Natural killer cell treated with Interleukin-12 subunit alpha and Interleukin-12 subunit beta and Interleukin-15 and Interleukin-18, amount 100 ng/mL, for 72 hours (primary cell): ENCODE measurements around the gene CASD1. TPM values are rescaled to one million over a fixed set of nuclear protein-coding genes. Genes with fewer than 3 reads are reported as not detected.

Experiments
- ATAC-seq, 2 donors: fragments of 150-1000 bp; cut with Tn5 transposase in 1 of 2; sonication (Bioruptor Pico), chemical (Tn5 transposase) in 1 of 2; 2 replicates each; pipeline ENCODE4 v1.10.0; 2021
- DNase-seq: peaks from one replicate; pipeline ENCODE4 v3.0.0; 2022; ENCODE audit warnings: low spot score
- H3K27ac Mint-ChIP-seq, 2 donors: 1 replicate in 1 of 2; 2 replicates in 1 of 2; pipeline ENCODE4 v1.8.0; 2022; ENCODE audit warnings: mixed read lengths in 2 of 2, mild to moderate bottlenecking in 1 of 2, moderate library complexity in 1 of 2
- H3K27me3 Mint-ChIP-seq, 2 donors: 1 replicate in 1 of 2; 2 replicates in 1 of 2; pipeline ENCODE4 v1.8.0; 2022; ENCODE audit warnings: mixed read lengths in 2 of 2
- H3K36me3 Mint-ChIP-seq: one replicate; pipeline ENCODE4 v1.8.0; 2022; ENCODE audit warnings: mixed read lengths
- H3K4me1 Mint-ChIP-seq, 2 donors: 1 replicate in 1 of 2; 2 replicates in 1 of 2; pipeline ENCODE4 v1.8.0; 2022; ENCODE audit warnings: low read depth in 2 of 2, mixed read lengths in 2 of 2, mild to moderate bottlenecking in 1 of 2
- H3K4me3 Mint-ChIP-seq: one replicate; pipeline ENCODE4 v1.8.0; 2022; ENCODE audit warnings: mixed read lengths
- H3K9me3 Mint-ChIP-seq: 2 replicates; pipeline ENCODE4 v1.8.0; 2022; ENCODE audit warnings: mixed read lengths
- total RNA-seq, 2 donors: library from RNA; stranded (reverse); gene quantifications; one replicate each; pipeline ENCODE4 v1.2.3, GENCODE V29; 2022

CASD1 gene
- total RNA-seq, 2 donors from 2014 or later, result 12.3 to 28.9 TPM

- DNase-seq (no peak), ATAC-seq (no peak)
- Mint-ChIP-seq H3K4me1 (no peaks in the 10 kb centered on the region), H3K4me3 (no peak overlapping the region), H3K27ac (no peak overlapping the region), H3K9me3 (no peaks in the 10 kb centered on the region), H3K36me3 (no peaks in the 10 kb centered on the region), H3K27me3 (peaks cover 17 to 35% of the 10 kb centered on the region in 2 donors)
These were observed 10.7 kb upstream of the CASD1 start for GRCh38 chr7:94498918-94499317.

GRCh38 chr7:94507462-94507861 lies 2.1 kb upstream of the CASD1 start:
- H3K36me3 Mint-ChIP-seq, result no peaks in the 10 kb centered on the region
- peaks cover 0 to 5% of the 10 kb centered on the region in 2 donors for H3K27me3 Mint-ChIP-seq
- no peak for DNase-seq
- ATAC-seq, result no peak
- H3K9me3 Mint-ChIP-seq, result no peaks in the 10 kb centered on the region
- H3K4me1 Mint-ChIP-seq, result peaks cover 16 to 20% of the 10 kb centered on the region in 2 donors
- H3K4me3 Mint-ChIP-seq, result no peak overlapping the region
- no peak overlapping the region for H3K27ac Mint-ChIP-seq

- Mint-ChIP-seq H3K27ac (peak overlapping the region in 1 of 2 donors; percentile 79), H3K4me1 (peaks cover 20 to 24% of the 10 kb centered on the region in 2 donors), H3K4me3 (no peak overlapping the region), H3K36me3 (no peaks in the 10 kb centered on the region), H3K27me3 (peaks cover 0 to 5% of the 10 kb centered on the region in 2 donors), H3K9me3 (no peaks in the 10 kb centered on the region)
- DNase-seq (no peak), ATAC-seq (no peak)
These were observed 1.6 kb upstream of the CASD1 start for GRCh38 chr7:94507962-94508361.

GRCh38 chr7:94509887-94510581 lies 425 bp downstream of the CASD1 start:
- ATAC-seq (peak; percentile 87), DNase-seq (peak; percentile 83)
- H3K36me3 Mint-ChIP-seq, result no peaks in the 10 kb centered on the region
- no peaks in the 10 kb centered on the region for H3K27me3 Mint-ChIP-seq
- H3K4me1 Mint-ChIP-seq, result peaks cover 24 to 29% of the 10 kb centered on the region in 2 donors
- H3K27ac Mint-ChIP-seq, result peak overlapping the region; percentile 49 to 90
- H3K4me3 Mint-ChIP-seq, result peak overlapping the region; percentile 84
- H3K9me3 Mint-ChIP-seq, result no peaks in the 10 kb centered on the region

GRCh38 chr7:94510582-94511496 lies 1.2 kb downstream of the CASD1 start:
- no peaks in the 10 kb centered on the region for H3K36me3 Mint-ChIP-seq
- no peak for DNase-seq
- H3K4me3 Mint-ChIP-seq, result peak overlapping the region; percentile 84
- H3K4me1 Mint-ChIP-seq, result peaks cover 28 to 35% of the 10 kb centered on the region in 2 donors
- peak overlapping the region; percentile 49 to 90 for H3K27ac Mint-ChIP-seq
- H3K9me3 Mint-ChIP-seq, result no peaks in the 10 kb centered on the region
- no peak for ATAC-seq
- no peaks in the 10 kb centered on the region for H3K27me3 Mint-ChIP-seq

- Mint-ChIP-seq H3K9me3 (no peaks in the 10 kb centered on the region), H3K27me3 (no peaks in the 10 kb centered on the region), H3K4me3 (peak overlapping the region; percentile 84), H3K27ac (peak overlapping the region; percentile 49 to 90), H3K36me3 (no peaks in the 10 kb centered on the region), H3K4me1 (peaks cover 32 to 39% of the 10 kb centered on the region in 2 donors)
- ATAC-seq, result no peak
- DNase-seq, result no peak
These were observed 2.1 kb downstream of the CASD1 start for GRCh38 chr7:94511718-94512117.

- no peak overlapping the region for H3K4me3 Mint-ChIP-seq
- ATAC-seq (no peak), DNase-seq (no peak)
- peaks cover 32 to 39% of the 10 kb centered on the region in 2 donors for H3K4me1 Mint-ChIP-seq
- no peaks in the 10 kb centered on the region for H3K9me3 Mint-ChIP-seq
- H3K27ac Mint-ChIP-seq, result peak overlapping the region; percentile 49 to 90
- H3K27me3 Mint-ChIP-seq, result no peaks in the 10 kb centered on the region
- H3K36me3 Mint-ChIP-seq, result peaks cover 6% of the 10 kb centered on the region
These were observed 3.3 kb downstream of the CASD1 start for GRCh38 chr7:94512735-94513564.

GRCh38 chr7:94513565-94513860 lies 3.9 kb downstream of the CASD1 start:
- no peak for DNase-seq
- peaks cover 30 to 39% of the 10 kb centered on the region in 2 donors for H3K4me1 Mint-ChIP-seq
- peaks cover 6% of the 10 kb centered on the region for H3K36me3 Mint-ChIP-seq
- H3K27me3 Mint-ChIP-seq, result no peaks in the 10 kb centered on the region
- H3K27ac Mint-ChIP-seq, result no peak overlapping the region
- H3K9me3 Mint-ChIP-seq, result no peaks in the 10 kb centered on the region
- H3K4me3 Mint-ChIP-seq, result no peak overlapping the region
- no peak for ATAC-seq

GRCh38 chr7:94514140-94514889 lies 4.7 kb downstream of the CASD1 start:
- Mint-ChIP-seq H3K27me3 (no peaks in the 10 kb centered on the region), H3K36me3 (peaks cover 6% of the 10 kb centered on the region), H3K9me3 (no peaks in the 10 kb centered on the region), H3K4me3 (no peak overlapping the region), H3K27ac (no peak overlapping the region), H3K4me1 (peaks cover 29 to 39% of the 10 kb centered on the region in 2 donors)
- no peak for ATAC-seq
- no peak for DNase-seq

GRCh38 chr7:94514917-94515316 lies 5.3 kb downstream of the CASD1 start:
- DNase-seq (no peak), ATAC-seq (no peak)
- H3K4me1 Mint-ChIP-seq, result peaks cover 29 to 39% of the 10 kb centered on the region in 2 donors
- H3K4me3 Mint-ChIP-seq, result no peak overlapping the region
- H3K27ac Mint-ChIP-seq, result no peak overlapping the region
- H3K36me3 Mint-ChIP-seq, result peaks cover 6% of the 10 kb centered on the region
- H3K9me3 Mint-ChIP-seq, result no peaks in the 10 kb centered on the region
- no peaks in the 10 kb centered on the region for H3K27me3 Mint-ChIP-seq

- Mint-ChIP-seq H3K27ac (no peak overlapping the region), H3K9me3 (no peaks in the 10 kb centered on the region), H3K4me1 (no peaks in the 10 kb centered on the region), H3K36me3 (peaks cover 7% of the 10 kb centered on the region), H3K4me3 (no peak overlapping the region), H3K27me3 (no peaks in the 10 kb centered on the region)
- DNase-seq (no peak), ATAC-seq (no peak)
These were observed 16.3 kb downstream of the CASD1 start for GRCh38 chr7:94525923-94526322.

GRCh38 chr7:94529516-94529915 lies 19.9 kb downstream of the CASD1 start:
- DNase-seq (no peak), ATAC-seq (no peak)
- Mint-ChIP-seq H3K4me1 (no peaks in the 10 kb centered on the region), H3K36me3 (peaks cover 7% of the 10 kb centered on the region), H3K9me3 (no peaks in the 10 kb centered on the region), H3K27ac (no peak overlapping the region), H3K27me3 (no peaks in the 10 kb centered on the region), H3K4me3 (no peak overlapping the region)

- DNase-seq (no peak), ATAC-seq (no peak)
- no peaks in the 10 kb centered on the region for H3K27me3 Mint-ChIP-seq
- no peaks in the 10 kb centered on the region for H3K9me3 Mint-ChIP-seq
- H3K4me3 Mint-ChIP-seq, result no peak overlapping the region
- H3K4me1 Mint-ChIP-seq, result no peaks in the 10 kb centered on the region
- peaks cover 7% of the 10 kb centered on the region for H3K36me3 Mint-ChIP-seq
- H3K27ac Mint-ChIP-seq, result no peak overlapping the region
These were observed 20.5 kb downstream of the CASD1 start for GRCh38 chr7:94530109-94530508.
